HCT116 (cell line): Measurements from ENCODE around the gene RXRA. TPM values are rescaled to one million over a fixed set of nuclear protein-coding genes. Genes with fewer than 3 reads are reported as not detected.

Experiments used
- ATAC-seq: fragments of 200-7000 bp; cut with Tn5 transposase; 2 replicates; pipeline ENCODE4 v1.9.1; 2020; ENCODE audit warnings: mild to moderate bottlenecking, moderate library complexity
- BruUV-seq: library from RNA; stranded (reverse); fragments of 400-500 nt; replicated peaks from 2 replicates; lab custom pipeline; 2021; lab: Mats Ljungman, UMichigan
- CTCF ChIA-PET: fragments of 300-600 bp; sonication (Branson Sonifier 250); formaldehyde crosslinking; loops from one replicate; lab custom pipeline; 2021; ENCODE audit warnings: antibody characterized with exemption; lab: Charles Lee
- POLR2A ChIA-PET: fragments of 300-600, 350-600 bp; sonication (Branson Sonifier 250); formaldehyde crosslinking; loops from one replicate; lab custom pipeline; 2021; ENCODE audit warnings: antibody characterized with exemption; lab: Charles Lee
- RAD21 ChIA-PET, 2 experiments: fragments of 300-600 bp; sonication (Branson Sonifier 250); formaldehyde crosslinking; loops; one replicate each; lab custom pipeline; 2023; ENCODE audit warnings: low total read pairs in 2 of 2; ENCODE audit not compliant: uncharacterized antibody in 2 of 2, unreplicated experiment in 2 of 2, low non-redundant PET in 1 of 2; lab: Charles Lee
- DNase-seq: peaks from one replicate; pipeline ENCODE4 v3.0.0-alpha.2; 2010; ENCODE audit warnings: low read depth, low spot score
- H2AFZ ChIP-seq: fragments of 200-600 bp; shearing (Covaris generic), sonication (generic); 2 replicates; pipeline ENCODE4 v1.6.1; 2017; ENCODE audit warnings: low read depth, mixed run types, mixed read lengths, antibody characterized with exemption, low read length; ENCODE audit not compliant: poor library complexity, severe bottlenecking
- H3K27ac ChIP-seq: 2 replicates; pipeline ENCODE4 v1.5.1; 2012; ENCODE audit warnings: low read depth, low read length
- H3K27me3 ChIP-seq: fragments of 200-600 bp; sonication (generic); 2 replicates; pipeline ENCODE4 v1.6.1; 2016; ENCODE audit warnings: mixed run types, low read length, mixed read lengths; ENCODE audit not compliant: insufficient read depth
- H3K36me3 ChIP-seq, 2 experiments: fragments of 200-500 bp in 1 of 2; fragments of 200-600 bp in 1 of 2; sonication (Bioruptor generic) in 1 of 2; sonication (generic) in 1 of 2; 2 replicates each; pipeline versions ENCODE4 v1.5.1 to v1.6.1; 2014 to 2016; ENCODE audit warnings: low read length in 2 of 2, inconsistent platforms in 1 of 2, mixed read lengths in 1 of 2, mixed run types in 1 of 2; ENCODE audit not compliant: insufficient read depth in 2 of 2, control insufficient read depth in 1 of 2
- H3K4me1 ChIP-seq, 2 experiments: fragments of 200-600 bp in 1 of 2; sonication (generic) in 1 of 2; 2 replicates each; pipeline versions ENCODE4 v1.5.1 to v1.6.1; 2012 to 2017; ENCODE audit warnings: low read length in 2 of 2, inconsistent platforms in 1 of 2, mild to moderate bottlenecking in 1 of 2, mixed read lengths in 1 of 2, mixed run types in 1 of 2, moderate library complexity in 1 of 2; ENCODE audit not compliant: insufficient read depth in 2 of 2, control insufficient read depth in 1 of 2
- H3K4me2 ChIP-seq: fragments of 200-600 bp; sonication (generic); 2 replicates; pipeline ENCODE4 v1.6.1; 2017; ENCODE audit warnings: mixed run types, low read length, mixed read lengths
- H3K4me3 ChIP-seq, 2 experiments: fragments of 200-600 bp in 1 of 2; sonication (generic) in 1 of 2; replicated peaks in 1 of 2; 2 replicates each; pipeline ENCODE4 v1.5.1; 2011 to 2016; ENCODE audit warnings: low read length in 2 of 2, control low read depth in 1 of 2, low read depth in 1 of 2, mild to moderate bottlenecking in 1 of 2, mixed read lengths in 1 of 2, mixed run types in 1 of 2
- H3K79me2 ChIP-seq: fragments of 200-600 bp; sonication (generic); 2 replicates; pipeline ENCODE4 v1.6.1; 2017; ENCODE audit warnings: mild to moderate bottlenecking, mixed run types, low read length, moderate library complexity, mixed read lengths; ENCODE audit not compliant: insufficient read depth
- H3K9ac ChIP-seq: fragments of 200-600 bp; sonication (generic); 2 replicates; pipeline ENCODE4 v1.6.1; 2016; ENCODE audit warnings: low read length, mixed read lengths
- H3K9me2 ChIP-seq: fragments of 200-600 bp; sonication (generic), shearing (Covaris generic); 2 replicates; pipeline ENCODE4 v1.6.1; 2017; ENCODE audit warnings: mixed run types, mild to moderate bottlenecking, moderate library complexity; ENCODE audit not compliant: insufficient read depth
- H3K9me3 ChIP-seq, 2 experiments: fragments of 200-500 bp in 1 of 2; fragments of 200-600 bp in 1 of 2; sonication (Bioruptor generic) in 1 of 2; sonication (generic) in 1 of 2; 2 replicates each; pipeline ENCODE4 v1.6.1; 2014 to 2017; ENCODE audit warnings: low read length in 2 of 2, mixed read lengths in 2 of 2, inconsistent platforms in 1 of 2, low read depth in 1 of 2, mild to moderate bottlenecking in 1 of 2, mixed run types in 1 of 2, moderate library complexity in 1 of 2; ENCODE audit not compliant: control insufficient read depth in 1 of 2, insufficient read depth in 1 of 2
- H4K20me1 ChIP-seq: fragments of 200-600 bp; sonication (generic), shearing (Covaris generic); 2 replicates; pipeline ENCODE4 v1.6.1; 2017; ENCODE audit warnings: mixed run types, mild to moderate bottlenecking, moderate library complexity; ENCODE audit not compliant: insufficient read depth
- ELF1 ChIP-seq: IDR thresholded peaks from 2 replicates; pipeline ENCODE4 v1.6.1; 2012; ENCODE audit warnings: low read depth, borderline replicate concordance
- EZH2 ChIP-seq: fragments of 200-600 bp; sonication (generic); IDR thresholded peaks from 2 replicates; pipeline ENCODE4 v1.6.1; 2017; ENCODE audit warnings: antibody characterized with exemption, mixed run types
- FOSL1 ChIP-seq: IDR thresholded peaks from 2 replicates; pipeline ENCODE4 v1.6.1; 2012; ENCODE audit warnings: low read depth
- POLR2AphosphoS5 ChIP-seq: IDR thresholded peaks from 2 replicates; pipeline ENCODE4 v1.6.1; 2011; ENCODE audit warnings: mild to moderate bottlenecking, low read depth, low read length, moderate library complexity
- RAD21 ChIP-seq: IDR thresholded peaks from 2 replicates; pipeline ENCODE4 v1.6.1; 2012; ENCODE audit warnings: low read depth, mild to moderate bottlenecking
- SIN3A ChIP-seq: IDR thresholded peaks from 2 replicates; pipeline ENCODE4 v1.6.1; 2012; ENCODE audit warnings: low read depth
- SP1 ChIP-seq: IDR thresholded peaks from 2 replicates; pipeline ENCODE4 v1.6.1; 2012; ENCODE audit warnings: low read depth
- SRF ChIP-seq: IDR thresholded peaks from 2 replicates; pipeline ENCODE4 v1.6.1; 2012; ENCODE audit warnings: low read depth
- TCF7L2 ChIP-seq: IDR thresholded peaks from 2 replicates; pipeline ENCODE4 v1.7.0; 2011; ENCODE audit warnings: borderline replicate concordance, inconsistent platforms; ENCODE audit not compliant: insufficient read depth, insufficient read length; ENCODE audit errors: extremely low read depth
- YY1 ChIP-seq: IDR thresholded peaks from 2 replicates; pipeline ENCODE4 v1.6.1; 2011; ENCODE audit warnings: low read length, low read depth, moderate library complexity, mild to moderate bottlenecking; ENCODE audit not compliant: insufficient replicate concordance; ENCODE audit errors: extremely low read depth
- ZFX ChIP-seq: fragments of 450-650 bp; IDR thresholded peaks from 2 replicates; pipeline ENCODE4 v1.6.1; 2017
- ZNF274 ChIP-seq: fragments of 200-500 bp; sonication (Bioruptor generic); IDR thresholded peaks from 2 replicates; pipeline ENCODE4 v1.6.1; 2014; ENCODE audit warnings: mild to moderate bottlenecking, low read depth, low read length, inconsistent platforms
- intact Hi-C: fragments of 100-400 bp; cut with micrococcal nuclease; formaldehyde crosslinking; loops from 2 replicates; pipeline ENCODE4 v1.10.0; 2022
- total RNA-seq: library from RNA; stranded (reverse); gene quantifications from one replicate; pipeline ENCODE4 v1.2.1, GENCODE V29; 2021; ENCODE audit not compliant: unreplicated experiment
- TF ChIP-seq, protein P1 (sequence below): IDR thresholded peaks from 2 replicates; pipeline ENCODE4 v1.6.1; 2012; ENCODE audit warnings: low read depth
- TF ChIP-seq, protein P2 (sequence below), 3 experiments: fragments of 200-600 bp in 1 of 3; sonication (generic) in 1 of 3; IDR thresholded peaks in 2 of 3; conservative IDR thresholded peaks in 1 of 3; 2 replicates each; pipeline ENCODE4 v1.5.1; 2012 to 2017; ENCODE audit warnings: low read depth in 2 of 3, low read length in 2 of 3, antibody characterized with exemption in 1 of 3, borderline replicate concordance in 1 of 3, control low read depth in 1 of 3, mild to moderate bottlenecking in 1 of 3, mixed read lengths in 1 of 3, mixed run types in 1 of 3, moderate library complexity in 1 of 3; ENCODE audit not compliant: insufficient read depth in 1 of 3
- TF ChIP-seq, protein P3 (sequence below): IDR thresholded peaks from 2 replicates; pipeline ENCODE4 v1.6.1; 2012

Gene RXRA
- total RNA-seq, 1 experiment from 2014 or later: 43.9 TPM

DNA sequence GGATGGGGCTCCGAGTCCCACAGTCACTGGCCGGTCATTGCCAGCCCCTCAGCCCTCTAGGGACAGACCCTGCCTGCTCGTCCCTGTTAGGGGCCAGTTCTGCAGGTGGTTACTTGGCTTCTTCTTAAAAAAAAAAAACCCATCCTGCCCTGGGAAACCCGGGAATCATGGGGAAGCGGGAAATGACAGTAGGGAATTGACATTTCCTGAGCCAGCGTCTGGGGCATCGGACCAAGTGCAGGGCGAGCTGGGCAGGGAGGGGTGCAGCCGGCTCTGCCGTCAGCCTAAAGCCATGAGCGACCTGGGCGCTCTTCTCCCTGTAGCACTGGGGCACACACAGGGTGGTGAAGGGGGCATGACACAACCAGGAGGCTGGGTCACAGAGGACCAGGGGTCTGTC is 66.6 kb downstream of the RXRA start (continued):
- TF ChIP-seq, protein P1, sequence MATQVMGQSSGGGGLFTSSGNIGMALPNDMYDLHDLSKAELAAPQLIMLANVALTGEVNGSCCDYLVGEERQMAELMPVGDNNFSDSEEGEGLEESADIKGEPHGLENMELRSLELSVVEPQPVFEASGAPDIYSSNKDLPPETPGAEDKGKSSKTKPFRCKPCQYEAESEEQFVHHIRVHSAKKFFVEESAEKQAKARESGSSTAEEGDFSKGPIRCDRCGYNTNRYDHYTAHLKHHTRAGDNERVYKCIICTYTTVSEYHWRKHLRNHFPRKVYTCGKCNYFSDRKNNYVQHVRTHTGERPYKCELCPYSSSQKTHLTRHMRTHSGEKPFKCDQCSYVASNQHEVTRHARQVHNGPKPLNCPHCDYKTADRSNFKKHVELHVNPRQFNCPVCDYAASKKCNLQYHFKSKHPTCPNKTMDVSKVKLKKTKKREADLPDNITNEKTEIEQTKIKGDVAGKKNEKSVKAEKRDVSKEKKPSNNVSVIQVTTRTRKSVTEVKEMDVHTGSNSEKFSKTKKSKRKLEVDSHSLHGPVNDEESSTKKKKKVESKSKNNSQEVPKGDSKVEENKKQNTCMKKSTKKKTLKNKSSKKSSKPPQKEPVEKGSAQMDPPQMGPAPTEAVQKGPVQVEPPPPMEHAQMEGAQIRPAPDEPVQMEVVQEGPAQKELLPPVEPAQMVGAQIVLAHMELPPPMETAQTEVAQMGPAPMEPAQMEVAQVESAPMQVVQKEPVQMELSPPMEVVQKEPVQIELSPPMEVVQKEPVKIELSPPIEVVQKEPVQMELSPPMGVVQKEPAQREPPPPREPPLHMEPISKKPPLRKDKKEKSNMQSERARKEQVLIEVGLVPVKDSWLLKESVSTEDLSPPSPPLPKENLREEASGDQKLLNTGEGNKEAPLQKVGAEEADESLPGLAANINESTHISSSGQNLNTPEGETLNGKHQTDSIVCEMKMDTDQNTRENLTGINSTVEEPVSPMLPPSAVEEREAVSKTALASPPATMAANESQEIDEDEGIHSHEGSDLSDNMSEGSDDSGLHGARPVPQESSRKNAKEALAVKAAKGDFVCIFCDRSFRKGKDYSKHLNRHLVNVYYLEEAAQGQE: no peak
- no peak for TF ChIP-seq FOSL1
- TF ChIP-seq YY1: no peak
- TF ChIP-seq ZNF274: no peak
- TF ChIP-seq, all 23 proteins: peak for 0

DNA sequence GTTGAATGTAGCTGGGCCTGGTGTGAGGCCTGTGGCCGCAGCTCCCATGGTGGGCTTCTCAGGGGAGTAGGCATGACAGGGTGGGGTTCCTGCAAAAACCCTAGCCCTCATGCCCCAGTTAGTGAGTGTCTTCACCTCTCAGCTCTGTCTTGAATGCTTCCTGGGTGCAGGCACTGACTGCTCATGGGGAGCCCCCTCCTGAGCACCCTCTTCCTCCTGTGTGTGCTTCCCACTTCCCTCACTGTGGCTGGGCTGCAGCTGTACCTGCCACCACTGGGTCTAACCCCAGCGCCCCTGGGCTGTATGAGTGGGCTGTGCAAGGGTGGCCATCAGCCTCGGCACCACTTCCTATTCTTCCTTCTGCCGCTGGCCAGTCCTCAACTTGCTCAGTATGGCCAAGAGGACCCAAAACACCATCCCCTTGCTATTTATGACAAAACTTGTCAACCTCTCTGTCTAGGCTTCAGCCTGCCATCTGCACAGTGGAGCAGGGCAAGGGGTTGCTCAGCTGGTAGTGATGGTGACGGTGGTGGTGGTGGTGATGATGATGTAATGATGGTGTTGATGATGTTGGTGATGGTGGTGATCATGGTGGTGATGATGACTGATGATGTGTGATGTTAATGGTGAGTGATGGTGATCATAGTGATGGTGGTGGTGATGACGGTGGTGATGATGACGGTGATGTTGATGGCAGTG is 67.5 kb downstream of the RXRA start:
- no peak overlapping the region for H2AFZ ChIP-seq
- no peaks in the 10 kb centered on the region for H4K20me1 ChIP-seq
- H3K79me2 ChIP-seq: peaks cover 33% of the 10 kb centered on the region; the same call in 1 of the 2 replicates
- DNase-seq (no peak), ATAC-seq (no peak)
- no TSS peak for BruUV-seq
- RAD21 ChIA-PET: no interaction called here
- no peaks in the 10 kb centered on the region; a peak in 1 of 4 replicates for H3K36me3 ChIP-seq
- H3K9me3 ChIP-seq: peaks cover under 1 to 2% of the 10 kb centered on the region in 2 experiments; a peak in 2 of 4 replicates
- CTCF ChIA-PET: no interaction called here
- no peak overlapping the region for H3K9ac ChIP-seq
- H3K27ac ChIP-seq: no peak overlapping the region
- POLR2A ChIA-PET: no interaction called here
- intact Hi-C loops: no loop called here
- no peaks in the 10 kb centered on the region for H3K27me3 ChIP-seq
- H3K4me3 ChIP-seq: no peak overlapping the region
- H3K4me1 ChIP-seq: no peaks in the 10 kb centered on the region
- H3K4me2 ChIP-seq: no peak overlapping the region
- no peaks in the 10 kb centered on the region for H3K9me2 ChIP-seq
- TF ChIP-seq SRF (no peak), ELF1 (no peak), ZNF274 (no peak), EZH2 (no peak), SIN3A (no peak), TCF7L2 (no peak), ZFX (no peak), POLR2AphosphoS5 (no peak), RAD21 (no peak), SP1 (no peak)
- TF ChIP-seq, protein P1: no peak
- TF ChIP-seq, protein P2, sequence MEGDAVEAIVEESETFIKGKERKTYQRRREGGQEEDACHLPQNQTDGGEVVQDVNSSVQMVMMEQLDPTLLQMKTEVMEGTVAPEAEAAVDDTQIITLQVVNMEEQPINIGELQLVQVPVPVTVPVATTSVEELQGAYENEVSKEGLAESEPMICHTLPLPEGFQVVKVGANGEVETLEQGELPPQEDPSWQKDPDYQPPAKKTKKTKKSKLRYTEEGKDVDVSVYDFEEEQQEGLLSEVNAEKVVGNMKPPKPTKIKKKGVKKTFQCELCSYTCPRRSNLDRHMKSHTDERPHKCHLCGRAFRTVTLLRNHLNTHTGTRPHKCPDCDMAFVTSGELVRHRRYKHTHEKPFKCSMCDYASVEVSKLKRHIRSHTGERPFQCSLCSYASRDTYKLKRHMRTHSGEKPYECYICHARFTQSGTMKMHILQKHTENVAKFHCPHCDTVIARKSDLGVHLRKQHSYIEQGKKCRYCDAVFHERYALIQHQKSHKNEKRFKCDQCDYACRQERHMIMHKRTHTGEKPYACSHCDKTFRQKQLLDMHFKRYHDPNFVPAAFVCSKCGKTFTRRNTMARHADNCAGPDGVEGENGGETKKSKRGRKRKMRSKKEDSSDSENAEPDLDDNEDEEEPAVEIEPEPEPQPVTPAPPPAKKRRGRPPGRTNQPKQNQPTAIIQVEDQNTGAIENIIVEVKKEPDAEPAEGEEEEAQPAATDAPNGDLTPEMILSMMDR (IDR thresholded peaks at IDR 0.05 in 2 of 3, conservative IDR thresholded peaks at IDR 0.05 in 1 of 3; ENCODE audit: borderline replicate concordance in 1 of 3, insufficient read depth in 1 of 3, low read depth in 2 of 3, low read length in 2 of 3): no peak
- TF ChIP-seq, protein P3, sequence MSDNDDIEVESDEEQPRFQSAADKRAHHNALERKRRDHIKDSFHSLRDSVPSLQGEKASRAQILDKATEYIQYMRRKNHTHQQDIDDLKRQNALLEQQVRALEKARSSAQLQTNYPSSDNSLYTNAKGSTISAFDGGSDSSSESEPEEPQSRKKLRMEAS: no peak
